PC-9 (cell line): ENCODE results near the gene TBC1D14.

Experiments used
- CTCF ChIP-seq: fragments of 200-600 bp; sonication (generic); conservative IDR thresholded peaks from 2 replicates; pipeline ENCODE4 v1.6.1; 2017; ENCODE audit warnings: mixed run types, antibody characterized with exemption, mild to moderate bottlenecking, moderate library complexity
- EZH2 ChIP-seq: fragments of 200-600 bp; sonication (generic); IDR thresholded peaks from 2 replicates; pipeline ENCODE4 v1.8.0; 2017; ENCODE audit warnings: antibody characterized with exemption, low read depth

- TF ChIP-seq CTCF, result no peak
- no peak for TF ChIP-seq EZH2
Measured at GRCh38 chr4:7003879-7004240, 94.2 kb downstream of the TBC1D14 start.
